ENCODE measurements around the gene HMGN3. TPM values are rescaled to one million over a fixed set of nuclear protein-coding genes. Genes with fewer than 3 reads are reported as not detected.

The HMGN3 gene
- total RNA-seq, 1 experiment from 2014 or later: 246 TPM

DNA sequence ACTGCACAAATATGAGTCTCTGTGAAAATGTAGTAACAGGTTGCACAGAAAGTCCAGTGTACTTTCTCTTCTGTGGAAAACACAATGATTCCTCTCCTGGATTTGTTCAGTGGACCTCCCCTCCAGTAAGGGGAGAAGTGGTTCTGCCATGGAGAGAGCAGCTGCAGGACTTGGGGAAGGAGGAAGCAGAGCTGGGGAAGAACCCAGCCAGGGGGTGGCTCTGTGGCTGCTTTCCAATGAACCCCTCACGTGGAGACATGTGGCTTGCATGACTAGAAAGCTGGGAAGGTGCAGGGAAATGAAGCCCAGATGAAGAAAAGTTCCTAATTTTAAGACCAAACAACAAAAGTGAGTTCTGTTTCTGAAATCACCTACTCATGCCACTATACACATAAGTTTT, 31.9 kb downstream of the HMGN3 start:
- no peaks in the 10 kb centered on the region for H3K9me3 Mint-ChIP-seq (ENCODE audit: unreplicated experiment)
- Histone ChIP-seq H3K36me3 (ENCODE audit: control insufficient read depth, insufficient read depth, low read length) (peaks cover 2% of the 10 kb centered on the region), H3K27me3 (replicated peaks; ENCODE audit: control insufficient read depth, insufficient read depth, low read length) (no peaks in the 10 kb centered on the region), H3K4me1 (peaks cover 5% of the 10 kb centered on the region; the same call in 1 of the 2 replicates), H3K4me3 (ENCODE audit: low read depth, low read length) (no peak overlapping the region), H3K9me3 (no peaks in the 10 kb centered on the region)
- POLR2A ChIA-PET: no interaction called here
- TF ChIP-seq CTCF (IDR thresholded peaks at IDR 0.05; ENCODE audit: insufficient read depth in 1 of 2, low read depth in 1 of 2, low read length in 1 of 2, severe bottlenecking in 1 of 2, unreplicated experiment in 1 of 2): no peak
- intact Hi-C loops (cut with micrococcal nuclease; ENCODE audit: unreplicated experiment): loop anchor here (10.0 kb wide), 1 partner anchor 512 kb away; no protein-coding TSS in a partner anchor
- peaks cover 25% of the 10 kb centered on the region for H3K4me1 Mint-ChIP-seq (ENCODE audit: low read depth, unreplicated experiment)
- CTCF ChIA-PET: interaction anchor here (0.7 kb wide), 1 partner anchor 265 kb away, joined by 3 read pairs; no protein-coding TSS in a partner anchor
- no peaks in the 10 kb centered on the region for H3K27me3 Mint-ChIP-seq (ENCODE audit: insufficient read depth, unreplicated experiment)
- H3K27ac Mint-ChIP-seq (ENCODE audit: unreplicated experiment): peak overlapping the region; percentile 42
- no TSS peak for BruUV-seq (replicated peaks)
- H3K36me3 Mint-ChIP-seq (ENCODE audit: insufficient read depth, unreplicated experiment): peaks cover 70% of the 10 kb centered on the region
- DNase-seq: no peak
- H3K4me3 Mint-ChIP-seq (ENCODE audit: unreplicated experiment): no peak overlapping the region

DNA sequence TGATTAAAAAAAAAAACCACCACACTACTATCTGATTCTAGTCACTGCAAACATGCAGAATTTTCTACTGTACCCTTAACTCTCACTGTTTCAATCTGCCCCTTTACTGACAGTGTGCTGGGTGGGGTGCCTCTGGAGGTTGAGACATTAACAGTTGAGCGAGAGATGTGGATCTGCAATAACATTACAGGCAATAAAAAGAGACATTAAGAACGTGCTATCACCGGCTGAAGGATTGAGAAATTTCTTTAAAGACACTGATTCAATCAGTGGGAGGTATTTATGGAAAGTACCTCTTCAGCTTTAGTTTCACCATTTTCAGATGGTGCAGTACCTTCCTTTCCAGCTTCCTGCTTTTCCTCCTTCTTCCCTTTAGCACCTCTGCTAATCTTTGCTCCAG, 32.5 kb downstream of the HMGN3 start:
- no peaks in the 10 kb centered on the region for H3K4me1 ChIP-seq
- Mint-ChIP-seq H3K4me1 (ENCODE audit: low read depth, unreplicated experiment) (peaks cover 19% of the 10 kb centered on the region), H3K27me3 (ENCODE audit: insufficient read depth, unreplicated experiment) (no peaks in the 10 kb centered on the region), H3K4me3 (ENCODE audit: unreplicated experiment) (no peak overlapping the region), H3K36me3 (ENCODE audit: insufficient read depth, unreplicated experiment) (peaks cover 68% of the 10 kb centered on the region), H3K27ac (ENCODE audit: unreplicated experiment) (peak overlapping the region; percentile 42), H3K9me3 (ENCODE audit: unreplicated experiment) (no peaks in the 10 kb centered on the region)
- DNase-seq: no peak
- BruUV-seq (replicated peaks): no TSS peak
- H3K9me3 ChIP-seq: no peaks in the 10 kb centered on the region
- no peak for TF ChIP-seq CTCF (IDR thresholded peaks at IDR 0.05; ENCODE audit: insufficient read depth in 1 of 2, low read depth in 1 of 2, low read length in 1 of 2, severe bottlenecking in 1 of 2, unreplicated experiment in 1 of 2)
- intact Hi-C loops (cut with micrococcal nuclease; ENCODE audit: unreplicated experiment): loop anchor here (10.0 kb wide), 1 partner anchor 513 kb away; no protein-coding TSS in a partner anchor
- ChIA-PET POLR2A (interaction anchor here (0.7 kb wide), 1 partner anchor 33 kb away, joined by 5 read pairs; the partner anchor contains the start of gene HMGN3), CTCF (no interaction called here)
- no peak overlapping the region for H3K4me3 ChIP-seq (ENCODE audit: low read depth, low read length)
- no peaks in the 10 kb centered on the region for H3K27me3 ChIP-seq (replicated peaks; ENCODE audit: control insufficient read depth, insufficient read depth, low read length)
- peaks cover 2% of the 10 kb centered on the region for H3K36me3 ChIP-seq (ENCODE audit: control insufficient read depth, insufficient read depth, low read length)

DNA sequence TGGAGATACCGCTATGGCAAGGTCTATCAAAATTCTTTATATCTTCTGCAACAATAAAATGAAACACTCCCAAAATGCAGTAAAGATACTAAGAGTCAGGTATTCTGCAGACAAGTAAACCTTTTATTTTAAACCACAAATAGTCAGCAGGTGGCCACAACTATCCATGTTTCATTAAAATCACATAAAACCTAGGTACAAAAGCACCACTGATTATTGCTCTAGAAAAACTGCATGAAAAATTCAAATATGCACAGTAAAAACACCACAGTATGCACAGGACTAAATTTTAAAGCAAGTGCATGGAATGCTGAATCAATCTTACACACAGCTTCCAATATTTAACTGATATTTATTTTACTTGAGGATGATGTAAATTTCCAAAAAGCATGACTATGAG, 33.3 kb downstream of the HMGN3 start:
- no peak overlapping the region for H3K27ac Mint-ChIP-seq (ENCODE audit: unreplicated experiment)
- ChIA-PET POLR2A (interaction anchor here (0.7 kb wide), 1 partner anchor 34 kb away, joined by 5 read pairs; the partner anchor contains the start of gene HMGN3), CTCF (interaction anchor here (0.7 kb wide), 1 partner anchor 9 kb away, joined by 3 read pairs; no protein-coding TSS in a partner anchor)
- no peak for DNase-seq
- Histone ChIP-seq H3K4me1 (no peaks in the 10 kb centered on the region), H3K36me3 (ENCODE audit: control insufficient read depth, insufficient read depth, low read length) (no peaks in the 10 kb centered on the region; the same call in 1 of the 2 replicates), H3K9me3 (no peaks in the 10 kb centered on the region), H3K27me3 (replicated peaks; ENCODE audit: control insufficient read depth, insufficient read depth, low read length) (no peaks in the 10 kb centered on the region), H3K4me3 (ENCODE audit: low read depth, low read length) (no peak overlapping the region)
- intact Hi-C loops (cut with micrococcal nuclease; ENCODE audit: unreplicated experiment): loop anchor here (10.0 kb wide), 1 partner anchor 514 kb away; no protein-coding TSS in a partner anchor
- BruUV-seq (replicated peaks): no TSS peak
- H3K36me3 Mint-ChIP-seq (ENCODE audit: insufficient read depth, unreplicated experiment): peaks cover 64% of the 10 kb centered on the region
- no peak for TF ChIP-seq CTCF (IDR thresholded peaks at IDR 0.05; ENCODE audit: insufficient read depth in 1 of 2, low read depth in 1 of 2, low read length in 1 of 2, severe bottlenecking in 1 of 2, unreplicated experiment in 1 of 2)
- no peaks in the 10 kb centered on the region for H3K27me3 Mint-ChIP-seq (ENCODE audit: insufficient read depth, unreplicated experiment)
- no peaks in the 10 kb centered on the region for H3K9me3 Mint-ChIP-seq (ENCODE audit: unreplicated experiment)
- peaks cover 17% of the 10 kb centered on the region for H3K4me1 Mint-ChIP-seq (ENCODE audit: low read depth, unreplicated experiment)
- H3K4me3 Mint-ChIP-seq (ENCODE audit: unreplicated experiment): no peak overlapping the region

Data from Caco-2 (cell line).